H9 (cell line): ENCODE measurements around the gene GCNA. TPM values are rescaled to one million over a fixed set of nuclear protein-coding genes. Genes with fewer than 3 reads are reported as not detected.

Experiments used
- DNase-seq: peaks from one replicate; pipeline ENCODE4 v3.0.0-alpha.2; 2017
- H2AFZ ChIP-seq: one replicate; pipeline ENCODE4 v1.6.1; 2013; ENCODE audit warnings: mild to moderate bottlenecking, low read length, control low read depth, moderate library complexity
- H2AK5ac ChIP-seq: 2 replicates; pipeline ENCODE4 v1.6.1; 2013; ENCODE audit warnings: low read length, control low read depth, mixed read lengths; ENCODE audit not compliant: insufficient read length
- H2BK120ac ChIP-seq: one replicate; pipeline ENCODE4 v1.6.1; 2013; ENCODE audit warnings: low read depth, mild to moderate bottlenecking, low read length, control low read depth, inconsistent platforms; ENCODE audit not compliant: poor library complexity, severe bottlenecking
- H2BK12ac ChIP-seq: 2 replicates; pipeline ENCODE4 v1.6.1; 2013; ENCODE audit warnings: low read length, control low read depth, mixed read lengths, low read depth; ENCODE audit not compliant: insufficient read length
- H2BK15ac ChIP-seq: 2 replicates; pipeline ENCODE4 v1.6.1; 2013; ENCODE audit warnings: low read depth, low read length, control low read depth
- H2BK20ac ChIP-seq: one replicate; pipeline ENCODE4 v1.6.1; 2013; ENCODE audit warnings: low read depth, mild to moderate bottlenecking, low read length, control low read depth, inconsistent platforms; ENCODE audit not compliant: poor library complexity, severe bottlenecking
- H2BK5ac ChIP-seq: 2 replicates; pipeline ENCODE4 v1.6.1; 2013; ENCODE audit warnings: low read length, control low read depth, mixed read lengths; ENCODE audit not compliant: insufficient read length
- H3K14ac ChIP-seq: 2 replicates; pipeline ENCODE4 v1.6.1; 2013; ENCODE audit warnings: low read length, control low read depth; ENCODE audit not compliant: insufficient read depth
- H3K18ac ChIP-seq: 2 replicates; pipeline ENCODE4 v1.6.1; 2013; ENCODE audit warnings: low read depth, mild to moderate bottlenecking, mixed read lengths, low read length, control low read depth; ENCODE audit not compliant: insufficient read length
- H3K23ac ChIP-seq: 2 replicates; pipeline ENCODE4 v1.6.1; 2013; ENCODE audit warnings: low read length, control low read depth, mixed read lengths, low read depth; ENCODE audit not compliant: insufficient read length
- H3K23me2 ChIP-seq: 2 replicates; pipeline ENCODE4 v1.6.1; 2013; ENCODE audit warnings: low read depth, mild to moderate bottlenecking, mixed read lengths, low read length, control low read depth; ENCODE audit not compliant: insufficient read length, poor library complexity, severe bottlenecking
- H3K27ac ChIP-seq: 2 replicates; pipeline ENCODE4 v1.5.1; 2013; ENCODE audit warnings: low read length, control low read depth, mixed read lengths, low read depth; ENCODE audit not compliant: insufficient read length
- H3K27me3 ChIP-seq: 2 replicates; pipeline ENCODE4 v1.6.1; 2013; ENCODE audit warnings: low read length, control low read depth, inconsistent platforms; ENCODE audit not compliant: insufficient read depth
- H3K4ac ChIP-seq: 2 replicates; pipeline ENCODE4 v1.6.1; 2013; ENCODE audit warnings: low read depth, mild to moderate bottlenecking, control low read depth, inconsistent platforms, low read length, moderate library complexity
- H3K4me1 ChIP-seq: 2 replicates; pipeline ENCODE4 v1.6.1; 2013; ENCODE audit warnings: low read length, control low read depth, inconsistent platforms; ENCODE audit not compliant: insufficient read depth
- H3K4me2 ChIP-seq: 2 replicates; pipeline ENCODE4 v1.6.1; 2013; ENCODE audit warnings: low read length, control low read depth, mixed read lengths; ENCODE audit not compliant: insufficient read length, insufficient read depth
- H3K56ac ChIP-seq: 2 replicates; pipeline ENCODE4 v1.6.1; 2013; ENCODE audit warnings: low read depth, mild to moderate bottlenecking, mixed read lengths, low read length, control low read depth; ENCODE audit not compliant: insufficient read length
- H3K79me1 ChIP-seq: 2 replicates; pipeline ENCODE4 v1.6.1; 2013; ENCODE audit warnings: low read depth, mild to moderate bottlenecking, moderate library complexity, low read length, control low read depth, inconsistent platforms; ENCODE audit not compliant: insufficient read depth, poor library complexity, severe bottlenecking
- H3K79me2 ChIP-seq: 2 replicates; pipeline ENCODE4 v1.6.1; 2013; ENCODE audit warnings: low read length, control low read depth, inconsistent platforms; ENCODE audit not compliant: insufficient read depth
- H3K9ac ChIP-seq: 2 replicates; pipeline ENCODE4 v1.6.1; 2013; ENCODE audit warnings: low read length, control low read depth, mixed read lengths; ENCODE audit not compliant: insufficient read length; ENCODE audit errors: extremely low read depth
- H3K9me3 ChIP-seq: one replicate; pipeline ENCODE4 v1.6.1; 2013; ENCODE audit warnings: low read depth, low read length, inconsistent platforms; ENCODE audit not compliant: control insufficient read depth
- H3T11ph ChIP-seq: one replicate; pipeline ENCODE4 v1.6.1; 2013; ENCODE audit warnings: mild to moderate bottlenecking, low read length, control low read depth, inconsistent platforms
- H4K20me1 ChIP-seq: one replicate; pipeline ENCODE4 v1.6.1; 2013; ENCODE audit not compliant: control insufficient read depth, insufficient read length, insufficient read depth
- H4K5ac ChIP-seq: 2 replicates; pipeline ENCODE4 v1.6.1; 2013; ENCODE audit warnings: low read depth, mild to moderate bottlenecking, mixed read lengths, low read length, control low read depth; ENCODE audit not compliant: insufficient read length
- H4K8ac ChIP-seq: replicated peaks from 2 replicates; pipeline ENCODE4 v1.6.1; 2013; ENCODE audit warnings: low read length, control low read depth, mixed read lengths, low read depth; ENCODE audit not compliant: insufficient read length
- H4K91ac ChIP-seq: 2 replicates; pipeline ENCODE4 v1.6.1; 2013; ENCODE audit warnings: low read depth, mild to moderate bottlenecking, moderate library complexity, mixed read lengths, low read length, control low read depth; ENCODE audit not compliant: insufficient read length
- H3K27ac Mint-ChIP-seq, 3 experiments: 2 replicates in 2 of 3; 3 replicates in 1 of 3; pipeline ENCODE4 v1.8.0; 2020 to 2021; ENCODE audit warnings: mixed read lengths in 3 of 3, mild to moderate bottlenecking in 1 of 3, moderate library complexity in 1 of 3
- H3K27me3 Mint-ChIP-seq: 2 replicates; pipeline ENCODE4 v1.8.0; 2021; ENCODE audit warnings: low read depth, mild to moderate bottlenecking, moderate library complexity, mixed read lengths
- H3K36me3 Mint-ChIP-seq, 3 experiments: 2 replicates in 2 of 3; 3 replicates in 1 of 3; pipeline ENCODE4 v1.8.0; 2020 to 2021; ENCODE audit warnings: low read depth in 3 of 3, mixed read lengths in 3 of 3; ENCODE audit not compliant: insufficient read depth in 1 of 3
- H3K4me1 Mint-ChIP-seq, 2 experiments: 2 replicates each; pipeline ENCODE4 v1.8.0; 2020; ENCODE audit warnings: mixed read lengths in 2 of 2
- H3K4me3 Mint-ChIP-seq, 2 experiments: 2 replicates in 1 of 2; 3 replicates in 1 of 2; pipeline ENCODE4 v1.8.0; 2020 to 2021; ENCODE audit warnings: mild to moderate bottlenecking in 2 of 2, mixed read lengths in 2 of 2, moderate library complexity in 1 of 2
- H3K9me3 Mint-ChIP-seq, 2 experiments: 2 replicates in 1 of 2; 3 replicates in 1 of 2; pipeline ENCODE4 v1.8.0; 2020; ENCODE audit warnings: mild to moderate bottlenecking in 2 of 2, mixed read lengths in 2 of 2, moderate library complexity in 1 of 2
- CTCF ChIP-seq: fragments of 200-600 bp; sonication (generic); conservative IDR thresholded peaks from 3 replicates; pipeline ENCODE4 v1.8.0; 2021; ENCODE audit warnings: antibody characterized with exemption, mild to moderate bottlenecking
- WGBS: extraction: QIAGEN DNeasy Blood & Tissue Kit; methylation state at CpG from one replicate; pipeline ENCODE4 v1.1.7; 2013; ENCODE audit warnings: missing lambda C conversion rate, low lambda C conversion rate, mixed read lengths; ENCODE audit not compliant: insufficient read length; ENCODE audit errors: extremely low coverage; 5-methylcytosine and 5-hydroxymethylcytosine counted together
- total RNA-seq: library from RNA; stranded (reverse); gene quantifications from 2 replicates; pipeline ENCODE4 v1.2.1, GENCODE V29; 2021

Gene GCNA
- total RNA-seq, 1 experiment from 2014 or later: 0.96 TPM

- no peaks in the 10 kb centered on the region for H3K27me3 Mint-ChIP-seq
- Histone ChIP-seq H3K27ac (no peak overlapping the region), H2AK5ac (no peak overlapping the region), H4K91ac (no peak overlapping the region), H2BK12ac (no peak overlapping the region), H3T11ph (no peak overlapping the region), H2AFZ (no peak overlapping the region), H3K56ac (no peak overlapping the region), H3K23ac (no peak overlapping the region), H4K5ac (no peak overlapping the region), H3K4me1 (no peaks in the 10 kb centered on the region), H3K4me2 (no peak overlapping the region), H3K18ac (no peak overlapping the region), H2BK15ac (no peak overlapping the region), H3K23me2 (no peaks in the 10 kb centered on the region), H4K8ac (no peak overlapping the region), H3K9me3 (peaks cover 32% of the 10 kb centered on the region), H3K79me2 (no peaks in the 10 kb centered on the region), H3K79me1 (no peaks in the 10 kb centered on the region), H3K9ac (no peak overlapping the region), H3K4ac (no peak overlapping the region), H3K14ac (no peak overlapping the region), H2BK20ac (no peak overlapping the region), H2BK5ac (no peak overlapping the region), H4K20me1 (no peaks in the 10 kb centered on the region), H2BK120ac (no peak overlapping the region), H3K27me3 (no peaks in the 10 kb centered on the region)
- peak; percentile 75 for DNase-seq
- TF ChIP-seq CTCF: peak; percentile 32; the same call in 2 of the 3 replicates
- no peak overlapping the region for H3K4me3 Mint-ChIP-seq
- H3K27ac Mint-ChIP-seq: no peak overlapping the region
- H3K9me3 Mint-ChIP-seq: peaks cover 70 to 82% of the 10 kb centered on the region in 2 experiments
- peaks cover 2 to 10% of the 10 kb centered on the region in 2 experiments; a peak in 1 of 4 replicates for H3K4me1 Mint-ChIP-seq
- peaks cover 0 to 6% (median 2%) of the 10 kb centered on the region in 3 experiments; a peak in 4 of 7 replicates for H3K36me3 Mint-ChIP-seq
- no CpG with 5 or more reads among the region's 13 CpGs for WGBS
Observed at GRCh38 chrX:71622576-71623450, 44.6 kb downstream of the GCNA start.
